ENCODE results near the gene PNKP. TPM values are rescaled to one million over a fixed set of nuclear protein-coding genes. Genes with fewer than 3 reads are reported as not detected.
A peak's percentile ranks its signal among the peaks of the same experiment; 100 is the strongest.

The PNKP gene
- total RNA-seq, 1 donor from 2014 or later = 23.2 TPM

DNA sequence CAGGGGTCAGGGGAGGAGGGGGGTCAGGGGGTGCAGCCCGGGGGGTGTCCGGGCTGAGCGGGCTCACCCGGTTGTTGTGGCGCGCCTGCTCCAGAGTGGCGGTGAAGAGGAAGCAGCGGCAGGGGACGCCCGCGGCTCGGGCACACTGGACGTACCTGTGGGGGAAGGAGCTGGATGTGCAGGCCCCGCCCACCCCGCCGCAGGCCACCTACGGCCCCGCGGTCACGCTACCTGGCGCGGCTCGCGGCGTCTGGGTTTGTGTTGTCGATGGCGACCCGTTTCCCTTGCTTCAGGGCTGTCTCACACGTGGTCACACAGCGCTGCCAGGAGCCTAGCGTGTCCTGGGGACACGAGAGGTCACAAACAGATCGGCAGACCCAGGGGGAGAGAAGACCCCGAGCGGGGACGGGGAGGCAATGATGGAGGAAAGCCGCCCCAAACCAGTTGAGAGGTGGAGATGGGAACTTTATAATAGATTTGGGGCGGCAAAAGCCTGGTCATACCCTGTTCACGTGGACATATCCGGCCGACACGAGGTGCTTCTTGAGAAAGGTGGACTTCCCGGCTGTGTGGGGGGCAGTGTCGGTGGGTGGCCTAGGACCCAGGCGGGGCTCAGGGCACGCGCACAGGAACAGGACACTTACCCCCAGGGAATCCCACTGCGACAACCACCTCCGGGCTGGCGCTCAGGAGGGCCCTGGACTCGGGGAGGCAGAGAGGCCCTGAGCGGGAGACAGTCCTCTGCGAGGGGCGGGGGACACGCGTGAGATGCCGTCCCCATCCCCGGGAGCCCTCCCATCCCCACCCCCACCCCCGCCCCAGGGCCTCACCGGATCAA lies 5.6 kb downstream of the PNKP start:
- DNase-seq (ENCODE audit: low spot score in 2 of 2) = no peak
- FAIRE-seq = no peak

DNA sequence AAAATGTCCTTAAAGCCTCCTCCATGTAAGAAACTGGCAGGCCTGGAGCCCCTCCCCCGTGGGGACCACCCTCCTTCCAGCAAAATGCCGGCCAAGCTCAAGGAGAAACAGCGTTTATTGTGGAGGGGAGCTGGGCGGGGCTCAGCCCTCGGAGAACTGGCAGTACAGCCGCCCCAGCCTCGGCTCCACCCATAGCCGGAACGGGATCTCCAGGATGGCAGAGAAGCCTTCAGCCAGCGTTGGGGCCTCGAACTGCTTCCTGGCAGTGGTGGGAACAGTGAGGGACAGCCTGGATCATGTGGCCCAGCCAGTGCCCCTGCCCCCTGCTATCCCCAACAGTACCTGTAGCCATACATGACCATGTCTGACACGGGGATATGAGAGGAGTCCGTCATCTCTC lies 6.3 kb downstream of the PNKP start:
- FAIRE-seq = no peak
- no peak for DNase-seq (ENCODE audit: low spot score in 2 of 2)

- FAIRE-seq = no peak
- DNase-seq (ENCODE audit: low spot score in 2 of 2) = no peak
Measured at GRCh38 chr19:49860336-49861102, 6.9 kb downstream of the PNKP start.

GRCh38 chr19:49859682-49860335 lies 7.6 kb downstream of the PNKP start:
- DNase-seq (ENCODE audit: low spot score in 2 of 2) = no peak
- no peak for FAIRE-seq

DNA sequence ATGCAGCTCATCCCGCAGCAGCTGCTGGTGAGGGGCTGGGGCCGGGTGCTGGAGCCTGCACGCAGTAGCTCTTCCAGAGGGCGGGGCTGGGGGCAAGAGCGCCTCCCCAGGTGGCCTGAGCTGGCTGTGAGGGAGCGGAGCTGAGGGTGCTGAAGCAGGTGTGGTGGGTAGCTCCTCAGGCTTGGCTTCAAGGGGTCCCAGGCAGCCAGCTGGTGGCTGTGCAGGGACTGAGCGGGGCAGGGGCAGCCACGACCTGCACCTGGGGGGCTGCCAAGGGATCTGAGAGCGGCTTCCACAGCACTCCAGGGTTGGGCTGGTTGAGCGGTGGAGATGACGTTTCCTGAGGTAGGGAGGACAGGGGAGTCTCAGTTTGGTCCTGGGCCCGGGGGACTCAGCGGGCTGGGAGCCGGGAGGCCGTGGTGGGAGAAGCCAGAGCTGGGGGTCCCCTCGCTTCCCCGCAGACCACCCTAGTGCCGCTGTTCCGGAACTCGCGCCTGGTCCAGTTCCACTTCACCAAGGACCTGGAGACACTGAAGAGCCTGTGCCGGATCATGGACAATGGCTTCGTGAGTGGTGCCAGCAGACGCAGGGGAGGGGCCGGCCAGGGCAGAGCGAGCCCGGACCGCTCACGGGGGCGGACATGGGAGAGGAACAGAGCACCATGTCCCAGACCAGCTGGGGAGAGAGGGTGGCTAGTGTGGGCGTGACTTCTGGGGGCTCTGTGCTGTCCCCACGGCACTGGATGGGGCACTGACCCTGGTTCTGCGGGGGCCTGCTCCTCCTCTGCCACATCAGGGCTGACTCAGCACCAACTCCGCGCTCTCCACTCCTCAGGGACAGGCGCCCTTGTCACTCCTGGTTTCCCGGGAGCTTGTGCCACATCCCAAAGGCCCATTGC lies 9.0 kb downstream of the PNKP start:
- FAIRE-seq (no peak), DNase-seq (ENCODE audit: low spot score in 2 of 2) (peak in 1 of 2 donors; percentile 64)

GRCh38 chr19:49857838-49858087 lies 9.6 kb downstream of the PNKP start:
- FAIRE-seq = no peak
- no peak for DNase-seq (ENCODE audit: low spot score in 2 of 2)

- no peak for FAIRE-seq
Measured at GRCh38 chr19:49857061-49857837, 10.1 kb downstream of the PNKP start.

DNA sequence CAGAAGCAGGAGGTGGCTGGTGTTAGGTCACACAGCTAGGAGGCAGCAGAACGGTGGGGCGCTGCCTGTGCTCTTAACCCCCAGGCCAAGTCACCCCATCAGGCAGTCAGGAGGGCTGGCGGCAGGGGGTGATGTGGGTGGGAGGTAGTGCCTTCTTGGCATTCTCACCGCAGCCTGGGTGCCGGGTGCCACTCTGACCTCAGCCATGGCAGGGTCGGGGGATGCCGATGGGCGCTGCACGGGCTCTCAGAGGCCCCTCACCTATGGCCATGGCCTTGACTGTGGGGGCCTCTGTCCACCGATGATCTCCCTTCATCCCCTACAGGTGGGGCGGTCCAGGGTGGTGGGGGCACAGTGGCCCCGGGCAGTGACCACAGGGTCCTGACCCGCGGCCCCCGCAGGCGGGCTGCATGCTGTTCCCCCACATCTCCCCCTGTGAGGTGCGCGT lies 10.8 kb downstream of the PNKP start:
- DNase-seq (ENCODE audit: low spot score in 2 of 2) = no peak
- FAIRE-seq = no peak

More at GRCh38 chr19:49857061-49857837, 10.1 kb downstream of the PNKP start:
- no peak for DNase-seq (ENCODE audit: low spot score in 2 of 2)

GRCh38 chr19:49855676-49856573 lies 11.5 kb downstream of the PNKP start:
- no peak for DNase-seq (ENCODE audit: low spot score in 2 of 2)
- no peak for FAIRE-seq

DNA sequence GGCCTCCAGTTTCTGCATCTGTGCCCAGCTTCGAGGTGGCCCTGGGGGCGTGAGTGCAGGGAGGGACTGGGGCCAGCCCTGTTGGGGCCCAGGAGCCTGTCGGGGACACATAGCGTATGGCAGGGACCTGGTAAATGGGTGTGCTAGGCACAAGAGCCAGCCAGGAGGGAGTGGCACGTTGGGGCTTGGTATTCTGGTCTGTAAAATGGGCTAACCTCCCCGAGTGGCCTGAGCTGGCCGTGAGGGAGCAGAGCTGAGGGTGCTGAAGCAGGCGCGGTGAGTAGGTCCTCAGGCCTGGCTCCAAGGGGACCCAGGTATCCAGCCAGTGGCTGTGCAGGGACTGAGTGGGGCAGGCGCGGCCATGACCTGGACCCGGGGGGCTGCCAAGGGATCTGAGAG lies 12.1 kb downstream of the PNKP start:
- DNase-seq (ENCODE audit: low spot score in 2 of 2) (no peak), FAIRE-seq (no peak)

DNA sequence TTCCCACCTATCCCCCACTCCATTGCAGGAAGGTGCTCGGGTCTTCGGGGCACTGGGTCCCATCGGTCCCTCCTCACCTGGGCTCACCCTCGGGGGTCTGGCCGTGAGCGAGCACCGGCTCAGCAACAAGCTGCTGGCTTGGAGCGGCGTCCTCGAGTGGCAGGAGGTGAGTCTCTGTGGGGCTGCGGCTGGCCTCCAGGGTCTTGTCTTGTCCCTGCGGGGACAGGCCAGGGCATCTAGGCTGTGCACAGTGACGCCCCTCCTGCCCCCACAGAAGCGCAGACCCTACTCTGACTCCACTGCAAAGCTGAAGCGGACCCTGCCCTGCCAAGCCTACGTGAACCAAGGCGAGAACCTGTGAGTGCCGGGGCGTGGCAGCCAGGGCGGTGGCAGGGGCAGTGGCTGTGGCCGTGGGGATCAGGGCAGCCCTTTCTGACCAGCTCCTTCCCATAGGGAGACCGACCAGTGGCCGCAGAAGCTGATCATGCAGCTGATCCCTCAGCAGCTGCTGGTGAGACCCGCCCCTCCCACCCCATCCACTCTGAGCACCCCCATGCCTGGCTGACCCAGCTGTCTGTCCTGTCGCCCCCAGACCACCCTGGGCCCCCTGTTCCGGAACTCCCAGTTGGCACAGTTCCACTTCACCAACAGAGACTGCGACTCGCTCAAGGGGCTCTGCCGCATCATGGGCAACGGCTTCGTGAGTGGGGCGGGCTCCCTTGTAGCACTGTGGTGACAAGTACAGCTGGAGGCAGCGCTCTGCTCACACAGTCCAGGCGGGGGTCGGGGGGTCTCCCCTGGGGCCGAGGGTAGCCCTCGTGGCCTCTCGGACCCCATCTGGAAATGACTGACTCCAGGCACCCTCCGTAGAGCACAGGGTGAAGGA lies 12.8 kb downstream of the PNKP start:
- FAIRE-seq (no peak), DNase-seq (ENCODE audit: low spot score in 2 of 2) (no peak)

DNA sequence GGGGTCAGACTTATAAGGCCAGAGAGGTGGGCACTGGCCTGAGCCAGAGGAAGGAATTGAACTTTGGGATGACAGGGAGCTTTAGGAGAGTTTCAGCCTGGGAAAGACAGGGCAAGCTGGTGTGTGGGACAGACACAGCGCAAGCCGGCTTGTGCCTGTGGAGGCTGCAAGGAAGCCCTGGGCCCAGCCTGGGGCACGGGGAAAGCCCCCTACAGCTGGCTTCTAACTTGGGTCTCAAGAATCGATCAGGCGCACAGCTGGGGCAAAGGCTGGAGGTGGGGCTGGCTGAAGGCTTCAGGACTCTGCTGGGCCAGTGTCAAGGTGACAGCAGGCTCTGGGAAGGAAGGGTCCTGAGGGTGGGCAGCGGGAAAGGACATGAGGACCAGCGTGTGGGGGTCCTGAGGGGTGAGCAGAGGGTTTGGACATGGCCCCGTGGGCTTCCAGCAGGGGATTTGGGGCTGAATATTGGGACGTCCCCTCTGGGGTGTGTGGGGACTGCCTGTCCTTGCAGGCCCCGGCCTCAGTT lies 13.5 kb downstream of the PNKP start:
- FAIRE-seq (no peak), DNase-seq (ENCODE audit: low spot score in 2 of 2) (no peak)

DNA sequence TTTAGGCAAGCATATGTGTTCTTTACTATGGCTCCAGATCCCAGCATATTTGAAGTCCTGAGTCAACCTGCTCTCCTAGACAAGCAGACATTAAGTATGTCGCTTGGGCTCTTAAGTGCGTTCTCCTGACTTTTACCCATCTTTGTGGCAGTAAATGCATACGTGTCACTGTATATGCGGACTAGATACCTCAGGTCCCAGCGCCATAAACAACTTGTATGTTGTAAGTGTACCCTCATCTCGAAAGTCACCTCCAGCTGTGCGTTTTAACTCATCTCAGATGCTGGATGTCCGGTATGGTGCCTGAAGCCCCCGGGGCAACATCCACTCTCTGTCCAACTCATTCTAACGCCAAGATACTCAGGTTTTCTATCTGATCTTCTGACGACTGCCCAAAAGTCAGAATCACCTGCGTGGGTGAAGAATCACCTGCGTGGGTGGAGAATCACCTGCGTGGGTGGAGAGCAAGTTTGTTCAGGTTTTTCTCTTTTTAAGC lies 14.7 kb downstream of the PNKP start:
- DNase-seq (ENCODE audit: low spot score in 2 of 2) (no peak), FAIRE-seq (no peak)

GRCh38 chr19:49851456-49852259 lies 15.7 kb downstream of the PNKP start:
- DNase-seq (ENCODE audit: low spot score in 2 of 2) (peak; percentile 79 to 83), FAIRE-seq (no peak)

- DNase-seq (ENCODE audit: low spot score in 2 of 2) = peak; percentile 99 to 100
- no peak for FAIRE-seq
Measured at GRCh38 chr19:49850487-49851342, 16.7 kb downstream of the PNKP start, which contains the start of gene PTOV1. TSS of gene PTOV1 (plus strand) at chr19:49851159.

- DNase-seq (ENCODE audit: low spot score in 2 of 2) = no peak
- no peak for FAIRE-seq
Measured at GRCh38 chr19:49850221-49850486, 17.2 kb downstream of the PNKP start.

Measured in frontal cortex (tissue), 4 donors.